C4-2B (cell line): Measurements from ENCODE around the gene PDZD2.

ENCODE experiments used
- CTCF ChIP-seq: fragments of 450-650 bp; conservative IDR thresholded peaks from 2 replicates; pipeline ENCODE4 v1.5.1; 2017; ENCODE audit warnings: mild to moderate bottlenecking
- ZFX ChIP-seq: fragments of 450-650 bp; IDR thresholded peaks from 2 replicates; pipeline ENCODE4 v1.6.1; 2017

- TF ChIP-seq CTCF (no peak), ZFX (no peak)
Measured at GRCh38 chr5:31859096-31859495, 220.2 kb downstream of the PDZD2 start.
